ENCODE measurements around the gene UNC5A.

UNC5A gene

GRCh38 chr5:176781638-176782570, 28.5 kb upstream of the UNC5A start:
- no peak for DNase-seq

- no peak for DNase-seq
Observed at GRCh38 chr5:176784218-176785165, 25.9 kb upstream of the UNC5A start.

GRCh38 chr5:176785184-176786145, 24.9 kb upstream of the UNC5A start:
- no peak for DNase-seq

GRCh38 chr5:176787676-176788075, 22.7 kb upstream of the UNC5A start:
- no peak for DNase-seq

- no peak for DNase-seq
Observed at GRCh38 chr5:176788091-176788490, 22.3 kb upstream of the UNC5A start.

- DNase-seq: no peak
Observed at GRCh38 chr5:176788941-176789872, 21.2 kb upstream of the UNC5A start.

GRCh38 chr5:176789873-176790615, 20.3 kb upstream of the UNC5A start:
- no peak for DNase-seq

- no peak for DNase-seq
Observed at GRCh38 chr5:176790941-176791340, 19.4 kb upstream of the UNC5A start.

- no peak for DNase-seq
Observed at GRCh38 chr5:176792655-176793342, 17.6 kb upstream of the UNC5A start.

- no peak for DNase-seq
Observed at GRCh38 chr5:176793343-176793699, 17.0 kb upstream of the UNC5A start.

GRCh38 chr5:176793736-176794135, 16.6 kb upstream of the UNC5A start:
- DNase-seq: no peak

- no peak for DNase-seq
Observed at GRCh38 chr5:176794509-176794908, 15.8 kb upstream of the UNC5A start.

- no peak for DNase-seq
Observed at GRCh38 chr5:176796411-176796810, 13.9 kb upstream of the UNC5A start.

- DNase-seq: no peak
Observed at GRCh38 chr5:176796970-176797369, 13.4 kb upstream of the UNC5A start.

GRCh38 chr5:176797456-176798050, 12.8 kb upstream of the UNC5A start:
- DNase-seq: no peak

- no peak for DNase-seq
Observed at GRCh38 chr5:176798086-176798876, 12.1 kb upstream of the UNC5A start.

GRCh38 chr5:176798949-176799348, 11.4 kb upstream of the UNC5A start:
- no peak for DNase-seq

GRCh38 chr5:176799488-176799887, 10.9 kb upstream of the UNC5A start:
- DNase-seq: no peak

- DNase-seq: no peak
Observed at GRCh38 chr5:176800024-176800423, 10.3 kb upstream of the UNC5A start.

All from activated T-cell treated with anti-CD3 and anti-CD28 coated beads for 4 hours (primary cell).